ENCODE measurements around the gene SBSN. TPM values are rescaled to one million over a fixed set of nuclear protein-coding genes. Genes with fewer than 3 reads are reported as not detected.
A peak's percentile ranks its signal among the peaks of the same experiment; 100 is the strongest.

SBSN gene
- under 0.01 TPM in 1 of 2 replicates, not detected in the other for total RNA-seq

DNA sequence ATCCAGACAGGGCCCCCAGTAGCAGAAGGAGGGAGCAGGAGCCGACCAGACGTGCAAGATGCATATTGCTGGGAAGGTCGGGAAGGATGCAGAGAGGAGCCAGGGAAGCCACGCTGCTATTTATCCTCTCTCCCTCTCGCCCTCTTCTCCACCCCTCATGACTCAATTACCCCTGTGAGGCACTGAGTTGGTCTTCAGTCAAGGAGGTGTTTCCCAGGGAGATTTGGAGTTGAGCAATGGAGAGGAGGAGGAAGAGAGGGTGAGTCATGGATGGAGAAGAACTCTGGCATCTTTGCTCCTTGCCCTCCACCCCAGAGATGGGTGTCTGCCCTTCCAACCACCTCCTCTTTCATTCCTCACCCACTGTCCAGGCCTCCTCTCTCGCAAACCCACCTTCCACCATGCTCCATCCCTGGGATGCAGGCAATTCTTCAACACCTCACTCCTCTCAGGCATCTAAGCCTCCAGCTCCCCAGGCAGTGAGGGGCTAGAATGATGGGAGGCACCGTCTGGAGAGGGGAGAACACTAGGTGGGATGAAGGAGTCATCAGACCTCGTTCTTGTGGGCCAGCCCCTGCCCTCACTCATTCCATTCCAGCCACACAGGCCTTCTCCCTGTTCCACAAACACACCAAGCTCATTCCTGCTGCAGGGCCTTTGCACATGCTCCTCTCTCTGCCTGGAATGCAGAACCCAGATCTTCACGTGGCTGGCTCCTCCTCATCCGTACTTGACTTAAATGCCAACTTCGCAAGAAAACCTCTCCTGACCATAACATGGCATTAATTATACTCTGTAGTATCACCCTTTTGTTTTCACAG lies at the start of gene SBSN:
TSS of gene SBSN (minus strand) at position 94 of the 821 bp plus-strand sequence. CDS start at position 64, 30 bp downstream.
- DNase-seq (ENCODE audit: low read depth), result peak; percentile 42
- no peak within 1 kb of the TSS for H3K4me3 ChIP-seq (ENCODE audit: low read depth, low read length)
- TF ChIP-seq, protein P1, sequence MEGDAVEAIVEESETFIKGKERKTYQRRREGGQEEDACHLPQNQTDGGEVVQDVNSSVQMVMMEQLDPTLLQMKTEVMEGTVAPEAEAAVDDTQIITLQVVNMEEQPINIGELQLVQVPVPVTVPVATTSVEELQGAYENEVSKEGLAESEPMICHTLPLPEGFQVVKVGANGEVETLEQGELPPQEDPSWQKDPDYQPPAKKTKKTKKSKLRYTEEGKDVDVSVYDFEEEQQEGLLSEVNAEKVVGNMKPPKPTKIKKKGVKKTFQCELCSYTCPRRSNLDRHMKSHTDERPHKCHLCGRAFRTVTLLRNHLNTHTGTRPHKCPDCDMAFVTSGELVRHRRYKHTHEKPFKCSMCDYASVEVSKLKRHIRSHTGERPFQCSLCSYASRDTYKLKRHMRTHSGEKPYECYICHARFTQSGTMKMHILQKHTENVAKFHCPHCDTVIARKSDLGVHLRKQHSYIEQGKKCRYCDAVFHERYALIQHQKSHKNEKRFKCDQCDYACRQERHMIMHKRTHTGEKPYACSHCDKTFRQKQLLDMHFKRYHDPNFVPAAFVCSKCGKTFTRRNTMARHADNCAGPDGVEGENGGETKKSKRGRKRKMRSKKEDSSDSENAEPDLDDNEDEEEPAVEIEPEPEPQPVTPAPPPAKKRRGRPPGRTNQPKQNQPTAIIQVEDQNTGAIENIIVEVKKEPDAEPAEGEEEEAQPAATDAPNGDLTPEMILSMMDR (IDR thresholded peaks at IDR 0.05; ENCODE audit: insufficient read depth, low read depth, low read length), result no peak

- no peak overlapping the region for H3K4me3 ChIP-seq (ENCODE audit: low read depth, low read length)
- TF ChIP-seq, protein P1 (IDR thresholded peaks at IDR 0.05; ENCODE audit: insufficient read depth, low read depth, low read length), result no peak
- no peak for DNase-seq (ENCODE audit: low read depth)
Observed at GRCh38 chr19:35571406-35571965, 43.4 kb upstream of the SBSN start.

GRCh38 chr19:35569281-35569781 lies 41.2 kb upstream of the SBSN start:
- DNase-seq (ENCODE audit: low read depth), result no peak
- TF ChIP-seq, protein P1 (IDR thresholded peaks at IDR 0.05; ENCODE audit: insufficient read depth, low read depth, low read length), result no peak
- H3K4me3 ChIP-seq (ENCODE audit: low read depth, low read length), result no peak overlapping the region

DNA sequence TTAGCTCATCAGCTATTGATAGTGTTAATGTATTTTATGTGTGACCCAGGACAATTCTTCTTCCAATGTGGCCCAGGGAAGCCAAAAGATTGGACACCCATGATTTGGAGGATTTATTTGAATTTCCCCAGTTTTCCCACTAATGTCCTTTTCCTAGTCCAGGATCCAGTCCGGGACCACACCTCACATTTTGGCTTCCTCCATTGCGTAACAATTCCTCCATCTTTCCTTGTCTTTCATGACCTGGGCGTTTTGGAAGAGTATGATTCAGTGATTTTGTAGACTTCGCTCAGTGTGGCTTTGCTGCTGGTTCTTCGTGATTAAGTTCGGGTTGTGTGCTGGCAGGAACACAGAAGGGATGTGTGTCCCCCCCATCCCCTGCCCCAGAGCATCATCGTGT lies 38.6 kb upstream of the SBSN start:
- no peak for DNase-seq (ENCODE audit: low read depth)
- no peak overlapping the region for H3K4me3 ChIP-seq (ENCODE audit: low read depth, low read length)
- TF ChIP-seq, protein P1 (IDR thresholded peaks at IDR 0.05; ENCODE audit: insufficient read depth, low read depth, low read length), result no peak

GRCh38 chr19:35565016-35565856 lies 37.1 kb upstream of the SBSN start:
- H3K4me3 ChIP-seq (ENCODE audit: low read depth, low read length), result no peak overlapping the region
- DNase-seq (ENCODE audit: low read depth), result no peak
- TF ChIP-seq, protein P1 (IDR thresholded peaks at IDR 0.05; ENCODE audit: insufficient read depth, low read depth, low read length), result no peak

GRCh38 chr19:35563207-35563829 lies 35.2 kb upstream of the SBSN start, which contains the start of gene ATP4A:
Gene ATP4A, minus strand, starts transcription at chr19:35563658. Its CDS starts 29 bp downstream, at chr19:35563629.
- no peak within 1 kb of the TSS for H3K4me3 ChIP-seq (ENCODE audit: low read depth, low read length)
- TF ChIP-seq, protein P1 (IDR thresholded peaks at IDR 0.05; ENCODE audit: insufficient read depth, low read depth, low read length), result no peak
- no peak for DNase-seq (ENCODE audit: low read depth)

Data from fibroblast of villous mesenchyme (primary cell).